Parathyroid adenoma (tissue), 2 donors: Measurements from ENCODE around the gene CCDC196.
A peak's percentile ranks its signal among the peaks of the same experiment; 100 is the strongest.
"Not testable (repeated sequence)": the region's sequence is repeated elsewhere in the genome, so short reads cannot be mapped to it uniquely, and the experiment has no call there.

ENCODE experiments used
- H2AFZ ChIP-seq: fragments of 300-600 bp; sonication (generic); one replicate; pipeline ENCODE4 v1.7.0; 2017; ENCODE audit warnings: antibody characterized with exemption, mild to moderate bottlenecking
- H3K27ac ChIP-seq: fragments of 300-600 bp; sonication (generic); one replicate; pipeline ENCODE4 v1.7.0; 2017
- H3K27me3 ChIP-seq: fragments of 300-600 bp; sonication (generic); one replicate; pipeline ENCODE4 v1.7.0; 2017; ENCODE audit warnings: low read length; ENCODE audit not compliant: control insufficient read depth, insufficient read depth
- H3K36me3 ChIP-seq: fragments of 300-600 bp; sonication (generic); one replicate; pipeline ENCODE4 v1.7.0; 2017; ENCODE audit warnings: low read length; ENCODE audit not compliant: control insufficient read depth, insufficient read depth
- H3K4me1 ChIP-seq: fragments of 300-600 bp; sonication (generic); one replicate; pipeline ENCODE4 v1.7.0; 2017; ENCODE audit warnings: control low read depth
- H3K4me2 ChIP-seq: fragments of 300-600 bp; sonication (generic); one replicate; pipeline ENCODE4 v1.7.0; 2017; ENCODE audit warnings: low read length
- H3K4me3 ChIP-seq: fragments of 300-600 bp; sonication (generic); one replicate; pipeline ENCODE4 v1.7.0; 2017; ENCODE audit warnings: low read depth, low read length
- H3K79me2 ChIP-seq: fragments of 300-600 bp; sonication (generic); one replicate; pipeline ENCODE4 v1.7.0; 2017; ENCODE audit warnings: control low read depth
- H3K9ac ChIP-seq: fragments of 300-600 bp; sonication (generic); one replicate; pipeline ENCODE4 v1.7.0; 2017; ENCODE audit warnings: mild to moderate bottlenecking
- H3K9me3 ChIP-seq: fragments of 300-600 bp; sonication (generic); one replicate; pipeline ENCODE4 v1.7.0; 2017; ENCODE audit warnings: low read length; ENCODE audit not compliant: control insufficient read depth
- CTCF ChIP-seq: fragments of 300-600 bp; sonication (generic); IDR thresholded peaks from one replicate; pipeline ENCODE4 v1.7.0; 2017; ENCODE audit warnings: antibody characterized with exemption, mild to moderate bottlenecking
- donor health status: primary hyperparathyroidism.

The CCDC196 gene

GRCh38 chr14:66496911-66497310 is 10.7 kb downstream of the CCDC196 start:
- Histone ChIP-seq H3K9ac (no peak overlapping the region), H3K4me2 (no peak overlapping the region), H3K79me2 (no peaks in the 10 kb centered on the region), H3K27ac (no peak overlapping the region), H3K27me3 (no peaks in the 10 kb centered on the region), H3K4me1 (no peaks in the 10 kb centered on the region), H3K36me3 (no peaks in the 10 kb centered on the region), H2AFZ (peak overlapping the region; percentile 40), H3K9me3 (no peaks in the 10 kb centered on the region), H3K4me3 (no peak overlapping the region)
- TF ChIP-seq CTCF = no peak

GRCh38 chr14:66498311-66498710 is 12.1 kb downstream of the CCDC196 start:
- H2AFZ ChIP-seq = no peak overlapping the region

GRCh38 chr14:66501592-66501991 is 15.4 kb downstream of the CCDC196 start:
- H2AFZ ChIP-seq = no peak overlapping the region
- no peak overlapping the region for H3K9ac ChIP-seq
- no peak overlapping the region for H3K4me2 ChIP-seq
- H3K9me3 ChIP-seq = no peaks in the 10 kb centered on the region
- H3K27ac ChIP-seq = no peak overlapping the region
- no peaks in the 10 kb centered on the region for H3K36me3 ChIP-seq
- no peaks in the 10 kb centered on the region for H3K4me1 ChIP-seq
- no peaks in the 10 kb centered on the region for H3K27me3 ChIP-seq
- TF ChIP-seq CTCF = no peak
- no peaks in the 10 kb centered on the region for H3K79me2 ChIP-seq
- no peak overlapping the region for H3K4me3 ChIP-seq

More at GRCh38 chr14:66498311-66498710, 12.1 kb downstream of the CCDC196 start:
- H3K79me2 ChIP-seq = no peaks in the 10 kb centered on the region
- H3K9me3 ChIP-seq = no peaks in the 10 kb centered on the region
- no peak overlapping the region for H3K9ac ChIP-seq
- no peaks in the 10 kb centered on the region for H3K36me3 ChIP-seq
- H3K27me3 ChIP-seq = no peaks in the 10 kb centered on the region
- H3K27ac ChIP-seq = no peak overlapping the region
- no peak overlapping the region for H3K4me2 ChIP-seq
- no peaks in the 10 kb centered on the region for H3K4me1 ChIP-seq
- TF ChIP-seq CTCF = no peak
- no peak overlapping the region for H3K4me3 ChIP-seq

- H3K79me2 ChIP-seq, H3K4me3 ChIP-seq, H3K27ac ChIP-seq, H3K9me3 ChIP-seq, H3K9ac ChIP-seq, H3K27me3 ChIP-seq, H3K4me1 ChIP-seq, H3K36me3 ChIP-seq, H3K4me2 ChIP-seq, H2AFZ ChIP-seq: not testable (repeated sequence)
Measured at GRCh38 chr14:66502836-66503235, 16.7 kb downstream of the CCDC196 start.

GRCh38 chr14:66503532-66503931 is 17.4 kb downstream of the CCDC196 start:
- no peaks in the 10 kb centered on the region for H3K79me2 ChIP-seq
- no peaks in the 10 kb centered on the region for H3K27me3 ChIP-seq
- H3K4me2 ChIP-seq = no peak overlapping the region
- no peaks in the 10 kb centered on the region for H3K9me3 ChIP-seq
- no peaks in the 10 kb centered on the region for H3K4me1 ChIP-seq
- H3K9ac ChIP-seq = no peak overlapping the region
- no peak overlapping the region for H3K4me3 ChIP-seq
- H3K36me3 ChIP-seq = no peaks in the 10 kb centered on the region
- H2AFZ ChIP-seq = no peak overlapping the region
- no peak overlapping the region for H3K27ac ChIP-seq
- TF ChIP-seq CTCF = no peak
